Muscle layer of duodenum (tissue), 2 donors: ENCODE measurements around the gene SBF2.
"Not testable (repeated sequence)": the region's sequence is repeated elsewhere in the genome, so short reads cannot be mapped to it uniquely, and the experiment has no call there.

Experiments
- H3K27ac ChIP-seq: one replicate; pipeline ENCODE4 v1.7.0; 2013; ENCODE audit warnings: mild to moderate bottlenecking, low read length
- H3K27me3 ChIP-seq: one replicate; pipeline ENCODE4 v1.7.0; 2013; ENCODE audit warnings: low read depth, mild to moderate bottlenecking, control low read depth, low read length
- H3K36me3 ChIP-seq, 2 donors: one replicate each; pipeline ENCODE4 v1.7.0; 2013; ENCODE audit warnings: low read length in 2 of 2, control low read depth in 1 of 2, mild to moderate bottlenecking in 1 of 2; ENCODE audit not compliant: insufficient read depth in 2 of 2, control insufficient read depth in 1 of 2
- H3K4me1 ChIP-seq, 2 donors: one replicate each; pipeline ENCODE4 v1.7.0; 2013; ENCODE audit warnings: low read length in 2 of 2, mild to moderate bottlenecking in 2 of 2, control low read depth in 1 of 2, moderate library complexity in 1 of 2; ENCODE audit not compliant: insufficient read depth in 2 of 2, control insufficient read depth in 1 of 2
- H3K4me3 ChIP-seq, 2 donors: one replicate each; pipeline ENCODE4 v1.7.0; 2013; ENCODE audit warnings: low read length in 2 of 2, low read depth in 1 of 2, mild to moderate bottlenecking in 1 of 2
- H3K9me3 ChIP-seq, 2 donors: one replicate each; pipeline ENCODE4 v1.7.0; 2013; ENCODE audit warnings: low read length in 2 of 2, control low read depth in 1 of 2, mild to moderate bottlenecking in 1 of 2; ENCODE audit not compliant: control insufficient read depth in 1 of 2
- donor health status: healthy.

Gene SBF2

GRCh38 chr11:10243896-10244575, 50.0 kb downstream of the SBF2 start:
- Histone ChIP-seq H3K4me1 (no peaks in the 10 kb centered on the region), H3K27ac (no peak overlapping the region), H3K4me3 (no peak overlapping the region), H3K9me3 (no peaks in the 10 kb centered on the region), H3K36me3 (no peaks in the 10 kb centered on the region), H3K27me3 (no peaks in the 10 kb centered on the region)

- H3K9me3 ChIP-seq: no peaks in the 10 kb centered on the region
- no peak overlapping the region for H3K4me3 ChIP-seq
- no peaks in the 10 kb centered on the region for H3K27me3 ChIP-seq
- no peaks in the 10 kb centered on the region for H3K36me3 ChIP-seq
- peaks cover 0 to 3% of the 10 kb centered on the region in 2 donors for H3K4me1 ChIP-seq
- H3K27ac ChIP-seq: no peak overlapping the region
Measured at GRCh38 chr11:10236840-10237239, 57.2 kb downstream of the SBF2 start.

GRCh38 chr11:10233581-10233980, 60.4 kb downstream of the SBF2 start:
- Histone ChIP-seq H3K4me3 (no peak overlapping the region), H3K9me3 (no peaks in the 10 kb centered on the region), H3K4me1 (peaks cover 0 to 3% of the 10 kb centered on the region in 2 donors), H3K27me3 (no peaks in the 10 kb centered on the region), H3K36me3 (no peaks in the 10 kb centered on the region), H3K27ac (no peak overlapping the region)

- H3K27ac ChIP-seq: no peak overlapping the region
- no peaks in the 10 kb centered on the region for H3K27me3 ChIP-seq
- peaks cover 0 to 3% of the 10 kb centered on the region in 2 donors for H3K4me1 ChIP-seq
- H3K36me3 ChIP-seq: no peaks in the 10 kb centered on the region
- no peaks in the 10 kb centered on the region for H3K9me3 ChIP-seq
- H3K4me3 ChIP-seq: no peak overlapping the region
Measured at GRCh38 chr11:10232756-10233155, 61.3 kb downstream of the SBF2 start.

GRCh38 chr11:10231803-10232202, 62.2 kb downstream of the SBF2 start:
- not testable (repeated sequence) for H3K9me3 ChIP-seq, H3K4me1 ChIP-seq, H3K27me3 ChIP-seq, H3K36me3 ChIP-seq, H3K27ac ChIP-seq, H3K4me3 ChIP-seq

- no peaks in the 10 kb centered on the region for H3K27me3 ChIP-seq
- no peaks in the 10 kb centered on the region for H3K4me1 ChIP-seq
- H3K36me3 ChIP-seq: no peaks in the 10 kb centered on the region
- H3K9me3 ChIP-seq: no peaks in the 10 kb centered on the region
- no peak overlapping the region for H3K27ac ChIP-seq
- H3K4me3 ChIP-seq: no peak overlapping the region
Measured at GRCh38 chr11:10225553-10225952, 68.5 kb downstream of the SBF2 start.

GRCh38 chr11:10222399-10222798, 71.6 kb downstream of the SBF2 start:
- Histone ChIP-seq H3K4me1 (no peaks in the 10 kb centered on the region), H3K9me3 (no peaks in the 10 kb centered on the region), H3K4me3 (no peak overlapping the region), H3K27ac (no peak overlapping the region), H3K36me3 (no peaks in the 10 kb centered on the region), H3K27me3 (no peaks in the 10 kb centered on the region)

GRCh38 chr11:10221342-10221741, 72.7 kb downstream of the SBF2 start:
- Histone ChIP-seq H3K4me3 (no peak overlapping the region), H3K27ac (no peak overlapping the region), H3K36me3 (no peaks in the 10 kb centered on the region), H3K4me1 (no peaks in the 10 kb centered on the region), H3K9me3 (no peaks in the 10 kb centered on the region), H3K27me3 (no peaks in the 10 kb centered on the region)

- Histone ChIP-seq H3K4me1 (no peaks in the 10 kb centered on the region), H3K9me3 (no peaks in the 10 kb centered on the region), H3K36me3 (no peaks in the 10 kb centered on the region), H3K27me3 (no peaks in the 10 kb centered on the region), H3K4me3 (no peak overlapping the region), H3K27ac (no peak overlapping the region)
Measured at GRCh38 chr11:10211470-10211869, 82.5 kb downstream of the SBF2 start.

- Histone ChIP-seq H3K36me3 (no peaks in the 10 kb centered on the region), H3K27me3 (no peaks in the 10 kb centered on the region), H3K4me3 (no peak overlapping the region), H3K27ac (no peak overlapping the region), H3K4me1 (no peaks in the 10 kb centered on the region), H3K9me3 (no peaks in the 10 kb centered on the region)
Measured at GRCh38 chr11:10209326-10209725, 84.7 kb downstream of the SBF2 start.

GRCh38 chr11:10208131-10208575, 85.9 kb downstream of the SBF2 start:
- no peak overlapping the region for H3K27ac ChIP-seq

GRCh38 chr11:10205928-10206327, 88.1 kb downstream of the SBF2 start:
- Histone ChIP-seq H3K27me3 (no peaks in the 10 kb centered on the region), H3K36me3 (no peaks in the 10 kb centered on the region), H3K9me3 (peaks cover 0 to 5% of the 10 kb centered on the region in 2 donors), H3K4me3 (no peak overlapping the region), H3K4me1 (no peaks in the 10 kb centered on the region), H3K27ac (no peak overlapping the region)

More at GRCh38 chr11:10208131-10208575, 85.9 kb downstream of the SBF2 start:
- no peak overlapping the region for H3K4me3 ChIP-seq
- no peaks in the 10 kb centered on the region for H3K36me3 ChIP-seq
- H3K9me3 ChIP-seq: peaks cover 0 to 2% of the 10 kb centered on the region in 2 donors
- H3K27me3 ChIP-seq: no peaks in the 10 kb centered on the region
- H3K4me1 ChIP-seq: no peaks in the 10 kb centered on the region
